GM20000 (cell line): ENCODE data around the gene SYDE2.

ENCODE experiments used
- DNase-seq: peaks from one replicate; pipeline ENCODE4 v3.0.0; 2012; ENCODE audit warnings: low spot score
- CTCF ChIP-seq: IDR thresholded peaks from 2 replicates; pipeline ENCODE4 v1.5.1; 2012; ENCODE audit warnings: mild to moderate bottlenecking, control low read depth; ENCODE audit errors: extremely low read depth, missing control alignments

SYDE2 gene

GRCh38 chr1:85118751-85119150, 82.1 kb downstream of the SYDE2 start:
- DNase-seq = no peak
- no peak for TF ChIP-seq CTCF

GRCh38 chr1:85116856-85117255, 84.0 kb downstream of the SYDE2 start:
- DNase-seq = no peak
- no peak for TF ChIP-seq CTCF

GRCh38 chr1:85115933-85116332, 84.9 kb downstream of the SYDE2 start:
- no peak for TF ChIP-seq CTCF
- no peak for DNase-seq

GRCh38 chr1:85111695-85112094, 89.1 kb downstream of the SYDE2 start:
- no peak for TF ChIP-seq CTCF

GRCh38 chr1:85109475-85109874, 91.3 kb downstream of the SYDE2 start:
- TF ChIP-seq CTCF = peak; percentile 31
- DNase-seq = peak; percentile 52

More at GRCh38 chr1:85111695-85112094, 89.1 kb downstream of the SYDE2 start:
- DNase-seq = no peak
